H1 (cell line): Measurements from ENCODE around the gene PGM2L1. TPM values are rescaled to one million over a fixed set of nuclear protein-coding genes. Genes with fewer than 3 reads are reported as not detected.

Experiments used
- EGR1 ChIP-seq: IDR thresholded peaks from 2 replicates; pipeline ENCODE4 v1.6.1; 2011; ENCODE audit warnings: low read depth, low read length, borderline replicate concordance
- RNF2 ChIP-seq: fragments of 200-900, 300-1000 bp; sonication (generic); IDR thresholded peaks from 2 replicates; pipeline ENCODE4 v1.7.1; 2016; ENCODE audit warnings: borderline replicate concordance, low read depth, mild to moderate bottlenecking, antibody characterized with exemption, low read length; ENCODE audit not compliant: poor library complexity, severe bottlenecking; ENCODE audit errors: missing control alignments
- SIN3A ChIP-seq, 2 experiments: IDR thresholded peaks in 1 of 2; conservative IDR thresholded peaks in 1 of 2; 2 replicates each; pipeline ENCODE4 v1.6.1; 2011 to 2012; ENCODE audit warnings: low read length in 2 of 2, improper control_type of control experiment in 1 of 2, low read depth in 1 of 2, mild to moderate bottlenecking in 1 of 2
- TAF7 ChIP-seq: optimal IDR thresholded peaks from 2 replicates; pipeline ENCODE3; 2011; ENCODE audit warnings: low read depth, mild to moderate bottlenecking, inconsistent platforms, low read length, moderate library complexity, borderline replicate concordance
- USF2 ChIP-seq: IDR thresholded peaks from 2 replicates; pipeline ENCODE4 v1.6.1; 2011; ENCODE audit warnings: low read length, improper control_type of control experiment
- polyA plus RNA-seq, 7 experiments: library from polyadenylated mRNA; depleted of rRNA in 3 of 7; stranded (reverse) in 5 of 7; unstranded in 2 of 7; fragments of >200 nt in 5 of 7; fragments of 200-250 nt in 2 of 7; gene quantifications; 1 replicate in 5 of 7; 2 replicates in 1 of 7; 4 replicates in 1 of 7; pipeline versions ENCODE4 v1.2.1 to v1.2.3, GENCODE V29; 2011 to 2013; ENCODE audit warnings: missing spikeins in 2 of 7, mixed read lengths in 2 of 7
- total RNA-seq: library from RNA; stranded (reverse); fragmentation: NEBNext Ultra II Directional; extraction: Animal tissue kit (Norgen Biotek cat#: 25700); gene quantifications from 2 replicates; pipeline ENCODE4 v1.2.1, GENCODE V29; 2021

The PGM2L1 gene
- total and polyA plus RNA-seq, 2 of the 8 experiments (the other 6 are each of a cell fraction or from before 2014, with no cell fraction given): 5.0 to 42.7 TPM

- no peak for TF ChIP-seq SIN3A (conservative IDR thresholded peaks at IDR 0.05 in 1 of 2, IDR thresholded peaks at IDR 0.05 in 1 of 2; ENCODE audit: low read depth in 1 of 2, low read length in 2 of 2)
- no peak for TF ChIP-seq EGR1
- no peak for TF ChIP-seq USF2
- no peak for TF ChIP-seq TAF7
- TF ChIP-seq RNF2: no peak
Observed at GRCh38 chr11:74367881-74368280, 30.4 kb downstream of the PGM2L1 start (continued).
